ENCODE measurements around the gene N4BP2L1.

DNA sequence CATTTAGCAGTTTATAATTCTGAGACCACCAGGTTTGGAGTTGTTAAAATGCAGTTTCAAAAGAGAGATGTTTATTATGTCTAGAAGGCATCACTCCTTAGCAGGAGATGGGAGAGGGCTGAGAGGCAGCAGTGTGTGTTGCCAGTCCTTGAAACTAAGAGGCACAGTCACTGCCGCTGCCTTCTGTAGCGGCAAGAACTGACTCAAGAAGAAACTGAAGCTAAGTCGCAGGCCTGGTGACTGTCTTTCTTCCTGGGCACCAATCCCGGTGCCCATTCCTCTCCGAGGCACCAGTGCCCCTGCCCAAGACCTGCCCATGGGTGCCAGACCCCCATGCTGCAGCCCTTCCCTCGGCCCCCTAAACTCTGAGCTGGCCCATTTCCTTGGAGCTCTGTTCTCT, 20.1 kb downstream of the N4BP2L1 start:
- TF ChIP-seq EZH2phosphoT487 (IDR thresholded peaks at IDR 0.05; ENCODE audit: low read length) (no peak), CTCF (IDR thresholded peaks at IDR 0.05; ENCODE audit: low read length) (no peak), EZH2 (optimal IDR thresholded peaks at IDR 0.05; ENCODE audit: low read depth, low read length) (no peak)
